ENCODE measurements around the gene GPBP1. TPM values are rescaled to one million over a fixed set of nuclear protein-coding genes. Genes with fewer than 3 reads are reported as not detected.

GPBP1 gene
- total RNA-seq, 2 experiments from 2014 or later = 77.0 to 99.2 TPM

DNA sequence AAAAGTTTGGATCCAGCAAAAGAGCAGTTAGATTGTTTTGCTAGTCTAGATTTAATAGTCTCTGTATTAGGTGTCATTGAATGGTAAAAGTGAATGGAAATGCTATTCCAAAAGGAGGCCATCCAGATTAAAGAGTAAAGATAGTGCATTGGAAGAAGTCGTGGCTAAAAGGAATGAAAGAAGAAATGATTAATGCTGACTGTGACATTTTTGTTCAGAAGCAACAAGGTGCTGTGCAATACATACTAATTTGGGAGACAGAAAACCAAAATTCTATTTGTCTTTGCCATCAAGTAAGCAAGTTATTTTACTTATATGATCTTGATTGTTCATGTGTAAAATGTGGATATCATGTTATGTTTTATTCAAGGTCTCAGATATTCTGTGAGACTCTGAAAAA, 85.1 kb downstream of the GPBP1 start:
- DNase-seq (ENCODE audit: low spot score) = no peak
- ChIA-PET CTCF (ENCODE audit: unreplicated experiment) (no interaction called here), POLR2A (no interaction called here)
- H3K9me2 ChIP-seq (ENCODE audit: insufficient read depth, low read length) = no peaks in the 10 kb centered on the region
- BruUV-seq (replicated peaks) = no TSS peak
- TF ChIP-seq EZH2phosphoT487 (IDR thresholded peaks at IDR 0.05; ENCODE audit: borderline replicate concordance, low read depth, low read length) = no peak
- TF ChIP-seq, protein P1, sequence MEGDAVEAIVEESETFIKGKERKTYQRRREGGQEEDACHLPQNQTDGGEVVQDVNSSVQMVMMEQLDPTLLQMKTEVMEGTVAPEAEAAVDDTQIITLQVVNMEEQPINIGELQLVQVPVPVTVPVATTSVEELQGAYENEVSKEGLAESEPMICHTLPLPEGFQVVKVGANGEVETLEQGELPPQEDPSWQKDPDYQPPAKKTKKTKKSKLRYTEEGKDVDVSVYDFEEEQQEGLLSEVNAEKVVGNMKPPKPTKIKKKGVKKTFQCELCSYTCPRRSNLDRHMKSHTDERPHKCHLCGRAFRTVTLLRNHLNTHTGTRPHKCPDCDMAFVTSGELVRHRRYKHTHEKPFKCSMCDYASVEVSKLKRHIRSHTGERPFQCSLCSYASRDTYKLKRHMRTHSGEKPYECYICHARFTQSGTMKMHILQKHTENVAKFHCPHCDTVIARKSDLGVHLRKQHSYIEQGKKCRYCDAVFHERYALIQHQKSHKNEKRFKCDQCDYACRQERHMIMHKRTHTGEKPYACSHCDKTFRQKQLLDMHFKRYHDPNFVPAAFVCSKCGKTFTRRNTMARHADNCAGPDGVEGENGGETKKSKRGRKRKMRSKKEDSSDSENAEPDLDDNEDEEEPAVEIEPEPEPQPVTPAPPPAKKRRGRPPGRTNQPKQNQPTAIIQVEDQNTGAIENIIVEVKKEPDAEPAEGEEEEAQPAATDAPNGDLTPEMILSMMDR (conservative IDR thresholded peaks at IDR 0.05; ENCODE audit: low read length) = no peak
- no peaks in the 10 kb centered on the region for H4K20me1 ChIP-seq (ENCODE audit: insufficient read depth, low read length)
- no peak overlapping the region for H3K4me3 ChIP-seq (ENCODE audit: low read depth, low read length, poor library complexity, severe bottlenecking)
- peaks cover 15% of the 10 kb centered on the region for H3K4me1 ChIP-seq (ENCODE audit: insufficient read depth, low read length, poor library complexity, severe bottlenecking)
- intact Hi-C loops (cut with micrococcal nuclease; ENCODE audit: unreplicated experiment) = no loop called here
- H3K4me2 ChIP-seq (ENCODE audit: low read length) = no peak overlapping the region
- H3K27ac ChIP-seq (ENCODE audit: low read depth, low read length, poor library complexity, severe bottlenecking) = no peak overlapping the region
- peaks cover 4% of the 10 kb centered on the region; the same call in 1 of the 2 replicates for H3K79me2 ChIP-seq (ENCODE audit: insufficient read depth, low read depth, low read length)
- no peak overlapping the region for H2AFZ ChIP-seq (ENCODE audit: low read length)
- no peaks in the 10 kb centered on the region for H3K9me3 ChIP-seq (ENCODE audit: low read length)
- H3K36me3 ChIP-seq (ENCODE audit: insufficient read depth, low read length) = peaks cover 98% of the 10 kb centered on the region

DNA sequence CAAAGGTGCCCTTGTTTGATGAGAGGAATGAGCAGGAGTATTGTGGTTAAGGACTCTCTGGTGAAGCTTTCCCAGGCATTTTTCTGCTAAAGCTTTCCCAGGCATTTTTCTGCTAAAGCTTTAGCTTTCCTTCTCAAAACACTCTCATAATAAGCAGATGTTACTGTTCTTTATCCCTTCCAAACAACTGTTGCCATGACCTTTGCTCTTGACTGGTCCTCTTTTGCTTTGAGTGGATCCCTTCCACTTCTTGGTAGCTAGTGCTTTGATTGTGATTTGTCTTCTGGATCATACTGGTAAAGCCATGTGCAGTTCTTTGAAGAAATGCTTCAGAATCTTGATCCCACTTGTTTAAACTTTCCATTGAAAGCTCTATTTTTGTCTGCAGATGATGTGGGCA, 85.8 kb downstream of the GPBP1 start:
- CTCF ChIA-PET (ENCODE audit: unreplicated experiment) = no interaction called here
- Histone ChIP-seq H2AFZ (ENCODE audit: low read length) (no peak overlapping the region), H3K4me1 (ENCODE audit: insufficient read depth, low read length, poor library complexity, severe bottlenecking) (peaks cover 15% of the 10 kb centered on the region), H3K79me2 (ENCODE audit: insufficient read depth, low read depth, low read length) (peaks cover 4% of the 10 kb centered on the region; the same call in 1 of the 2 replicates), H3K36me3 (ENCODE audit: insufficient read depth, low read length) (peaks cover 98% of the 10 kb centered on the region), H4K20me1 (ENCODE audit: insufficient read depth, low read length) (no peaks in the 10 kb centered on the region), H3K9me2 (ENCODE audit: insufficient read depth, low read length) (no peaks in the 10 kb centered on the region), H3K9me3 (ENCODE audit: low read length) (no peaks in the 10 kb centered on the region), H3K27ac (ENCODE audit: low read depth, low read length, poor library complexity, severe bottlenecking) (no peak overlapping the region), H3K4me3 (ENCODE audit: low read depth, low read length, poor library complexity, severe bottlenecking) (no peak overlapping the region), H3K4me2 (ENCODE audit: low read length) (no peak overlapping the region)
- POLR2A ChIA-PET = interaction anchor here (0.7 kb wide), 2 partner anchors 105 to 1156 kb away, joined by 3 to 4 read pairs; no protein-coding TSS in a partner anchor
- intact Hi-C loops (cut with micrococcal nuclease; ENCODE audit: unreplicated experiment) = no loop called here
- no TSS peak for BruUV-seq (replicated peaks)
- no peak for TF ChIP-seq EZH2phosphoT487 (IDR thresholded peaks at IDR 0.05; ENCODE audit: borderline replicate concordance, low read depth, low read length)
- TF ChIP-seq, protein P1 (conservative IDR thresholded peaks at IDR 0.05; ENCODE audit: low read length) = no peak
- DNase-seq (ENCODE audit: low spot score) = no peak

DNA sequence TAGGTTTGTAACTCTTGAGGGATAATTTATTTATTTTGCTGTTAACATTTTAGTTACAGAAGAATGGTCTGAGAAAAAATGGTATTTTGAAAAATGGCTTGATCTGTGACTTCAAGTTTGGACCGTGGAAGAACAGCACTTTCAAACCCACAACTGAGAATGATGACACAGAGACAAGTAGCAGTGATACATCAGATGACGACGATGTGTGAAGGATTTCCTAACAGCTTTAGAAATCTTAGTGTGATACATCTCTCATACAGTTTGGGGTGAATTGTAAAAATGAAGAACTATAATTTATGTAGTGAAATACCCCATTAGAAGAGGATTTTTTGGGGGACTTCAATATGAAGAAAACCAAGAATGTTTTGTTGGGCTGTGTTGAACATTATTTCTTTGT, 88.7 kb downstream of the GPBP1 start:
- BruUV-seq (replicated peaks) = no TSS peak
- CTCF ChIA-PET (ENCODE audit: unreplicated experiment) = no interaction called here
- no peak for DNase-seq (ENCODE audit: low spot score)
- H3K36me3 ChIP-seq (ENCODE audit: insufficient read depth, low read length) = peaks cover 77% of the 10 kb centered on the region
- no peaks in the 10 kb centered on the region for H3K9me2 ChIP-seq (ENCODE audit: insufficient read depth, low read length)
- no peaks in the 10 kb centered on the region for H3K9me3 ChIP-seq (ENCODE audit: low read length)
- H4K20me1 ChIP-seq (ENCODE audit: insufficient read depth, low read length) = no peaks in the 10 kb centered on the region
- intact Hi-C loops (cut with micrococcal nuclease; ENCODE audit: unreplicated experiment) = no loop called here
- H3K79me2 ChIP-seq (ENCODE audit: insufficient read depth, low read depth, low read length) = no peaks in the 10 kb centered on the region
- H3K27ac ChIP-seq (ENCODE audit: low read depth, low read length, poor library complexity, severe bottlenecking) = no peak overlapping the region
- H3K4me3 ChIP-seq (ENCODE audit: low read depth, low read length, poor library complexity, severe bottlenecking) = no peak overlapping the region
- POLR2A ChIA-PET = interaction anchor here (0.5 to 1.5 kb wide), 3 partner anchors 9 to 872 kb away, joined by 3 to 6 read pairs (median 4); no protein-coding TSS in a partner anchor
- no peak overlapping the region for H2AFZ ChIP-seq (ENCODE audit: low read length)
- TF ChIP-seq EZH2phosphoT487 (IDR thresholded peaks at IDR 0.05; ENCODE audit: borderline replicate concordance, low read depth, low read length) = no peak
- TF ChIP-seq, protein P1 (conservative IDR thresholded peaks at IDR 0.05; ENCODE audit: low read length) = no peak
- H3K4me2 ChIP-seq (ENCODE audit: low read length) = no peak overlapping the region
- peaks cover 15% of the 10 kb centered on the region for H3K4me1 ChIP-seq (ENCODE audit: insufficient read depth, low read length, poor library complexity, severe bottlenecking)
